OCI-LY3 (cell line): ENCODE measurements around the gene FGD2.

ENCODE experiments used
- EZH2phosphoT487 ChIP-seq: fragments of 200-600 bp; shearing (Covaris generic); IDR thresholded peaks from 2 replicates; pipeline ENCODE4 v1.6.1; 2018; ENCODE audit warnings: antibody characterized with exemption, mixed run types, low read depth
- TF ChIP-seq, protein P1 (sequence below): fragments of 200-600, 300-600 bp; sonication (generic); IDR thresholded peaks from 2 replicates; pipeline ENCODE4 v1.5.1; 2014; ENCODE audit warnings: antibody characterized with exemption, low read length, low read depth

DNA sequence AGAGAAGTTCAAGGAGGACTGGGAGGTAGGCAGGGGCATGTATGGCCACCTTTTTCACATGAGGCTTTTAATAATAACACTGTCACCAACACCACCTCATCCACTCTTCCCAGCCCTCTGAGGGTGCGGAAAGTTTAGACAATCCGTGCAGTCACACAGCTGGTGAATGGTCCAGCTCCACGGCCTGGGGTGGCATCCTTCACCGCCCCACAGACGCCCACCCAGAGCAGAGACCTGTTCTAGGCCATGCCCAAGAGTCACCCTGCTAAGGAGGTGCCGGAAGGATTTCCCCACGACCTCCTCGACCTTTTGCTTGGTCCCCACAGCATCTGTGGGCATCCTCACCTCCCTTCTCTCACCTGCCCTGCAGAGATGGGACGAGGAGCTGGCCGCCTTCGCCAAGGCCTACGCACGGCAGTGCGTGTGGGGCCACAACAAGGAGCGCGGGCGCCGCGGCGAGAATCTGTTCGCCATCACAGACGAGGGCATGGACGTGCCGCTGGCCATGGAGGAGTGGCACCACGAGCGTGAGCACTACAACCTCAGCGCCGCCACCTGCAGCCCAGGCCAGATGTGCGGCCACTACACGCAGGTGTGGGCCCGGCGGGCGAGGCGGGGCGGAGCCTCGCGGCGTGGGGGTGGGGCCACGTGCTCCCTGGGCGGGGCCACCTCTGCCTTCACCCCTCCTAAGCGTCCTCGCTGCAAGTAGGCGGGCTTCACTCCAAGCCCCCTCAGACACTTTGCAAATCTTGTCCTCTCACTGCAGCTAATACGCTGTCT is 46.5 kb upstream of the FGD2 start:
- TF ChIP-seq, protein P1, sequence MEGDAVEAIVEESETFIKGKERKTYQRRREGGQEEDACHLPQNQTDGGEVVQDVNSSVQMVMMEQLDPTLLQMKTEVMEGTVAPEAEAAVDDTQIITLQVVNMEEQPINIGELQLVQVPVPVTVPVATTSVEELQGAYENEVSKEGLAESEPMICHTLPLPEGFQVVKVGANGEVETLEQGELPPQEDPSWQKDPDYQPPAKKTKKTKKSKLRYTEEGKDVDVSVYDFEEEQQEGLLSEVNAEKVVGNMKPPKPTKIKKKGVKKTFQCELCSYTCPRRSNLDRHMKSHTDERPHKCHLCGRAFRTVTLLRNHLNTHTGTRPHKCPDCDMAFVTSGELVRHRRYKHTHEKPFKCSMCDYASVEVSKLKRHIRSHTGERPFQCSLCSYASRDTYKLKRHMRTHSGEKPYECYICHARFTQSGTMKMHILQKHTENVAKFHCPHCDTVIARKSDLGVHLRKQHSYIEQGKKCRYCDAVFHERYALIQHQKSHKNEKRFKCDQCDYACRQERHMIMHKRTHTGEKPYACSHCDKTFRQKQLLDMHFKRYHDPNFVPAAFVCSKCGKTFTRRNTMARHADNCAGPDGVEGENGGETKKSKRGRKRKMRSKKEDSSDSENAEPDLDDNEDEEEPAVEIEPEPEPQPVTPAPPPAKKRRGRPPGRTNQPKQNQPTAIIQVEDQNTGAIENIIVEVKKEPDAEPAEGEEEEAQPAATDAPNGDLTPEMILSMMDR: no peak
- no peak for TF ChIP-seq EZH2phosphoT487
